ENCODE data around the gene TYMP.

GRCh38 chr22:50530877-50531545 is 1.2 kb upstream of the TYMP start:
- no peak for TF ChIP-seq CTCF (IDR thresholded peaks at IDR 0.05)
- no peak for TF ChIP-seq POLR2A (IDR thresholded peaks at IDR 0.05)

Measured in testis (tissue), 2 donors.